Neural progenitor cell (in vitro differentiated cells): ENCODE data around the gene PIGV. TPM values are rescaled to one million over a fixed set of nuclear protein-coding genes. Genes with fewer than 3 reads are reported as not detected.
A peak's percentile ranks its signal among the peaks of the same experiment; 100 is the strongest.

Experiments
- DNase-seq: peaks from one replicate; pipeline ENCODE4 v3.0.0-alpha.2; 2016; ENCODE audit warnings: low spot score
- H2AFZ ChIP-seq: fragments of 200-600 bp; sonication (generic); replicated peaks from 2 replicates; pipeline ENCODE4 v1.6.1; 2016; ENCODE audit warnings: antibody characterized with exemption
- H3F3A ChIP-seq: fragments of 200-600 bp; sonication (generic); 2 replicates; pipeline ENCODE4 v1.6.1; 2016; ENCODE audit warnings: antibody characterized with exemption, low read depth
- H3K27ac ChIP-seq: fragments of 200-600 bp; sonication (generic); 2 replicates; pipeline ENCODE4 v1.5.1; 2016; ENCODE audit warnings: mild to moderate bottlenecking
- H3K27me3 ChIP-seq: fragments of 200-600 bp; sonication (generic); 2 replicates; pipeline ENCODE4 v1.6.1; 2016; ENCODE audit warnings: mild to moderate bottlenecking, moderate library complexity
- H3K36me3 ChIP-seq: fragments of 200-600 bp; sonication (generic); 2 replicates; pipeline ENCODE4 v1.5.1; 2016
- H3K4me1 ChIP-seq: fragments of 200-600 bp; sonication (generic); 2 replicates; pipeline ENCODE4 v1.6.1; 2016; ENCODE audit warnings: mixed run types
- H3K4me2 ChIP-seq: fragments of 200-600 bp; sonication (generic); 2 replicates; pipeline ENCODE4 v1.6.1; 2016
- H3K4me3 ChIP-seq: fragments of 200-600 bp; sonication (generic); 2 replicates; pipeline ENCODE4 v1.5.1; 2016
- H3K79me2 ChIP-seq: fragments of 200-600 bp; sonication (generic); 2 replicates; pipeline ENCODE4 v1.6.1; 2016; ENCODE audit warnings: low read depth
- H3K9ac ChIP-seq: fragments of 200-600 bp; sonication (generic); 2 replicates; pipeline ENCODE4 v1.6.1; 2016
- H3K9me3 ChIP-seq: fragments of 200-600 bp; sonication (generic); 2 replicates; pipeline ENCODE4 v1.5.1; 2016; ENCODE audit warnings: low read depth
- H4K20me1 ChIP-seq: fragments of 200-600 bp; sonication (generic); 2 replicates; pipeline ENCODE4 v1.6.1; 2016; ENCODE audit warnings: low read depth
- H3K27ac Mint-ChIP-seq: 3 replicates; pipeline ENCODE4 v1.8.0; 2021; ENCODE audit warnings: mixed read lengths
- H3K27me3 Mint-ChIP-seq: 2 replicates; pipeline ENCODE4 v1.8.0; 2022; ENCODE audit warnings: low read depth, mild to moderate bottlenecking, inconsistent platforms, moderate library complexity, mixed read lengths; ENCODE audit not compliant: insufficient read depth
- H3K36me3 Mint-ChIP-seq: 3 replicates; pipeline ENCODE4 v1.8.0; 2021; ENCODE audit warnings: mixed read lengths
- H3K4me1 Mint-ChIP-seq: 3 replicates; pipeline ENCODE4 v1.8.0; 2021; ENCODE audit warnings: mixed read lengths
- H3K4me3 Mint-ChIP-seq: 3 replicates; pipeline ENCODE4 v1.8.0; 2021; ENCODE audit warnings: mild to moderate bottlenecking, moderate library complexity, mixed read lengths
- H3K9me3 Mint-ChIP-seq: 3 replicates; pipeline ENCODE4 v1.8.0; 2020; ENCODE audit warnings: mixed read lengths
- CTCF ChIP-seq: fragments of 200-600 bp; sonication (generic); IDR thresholded peaks from 2 replicates; pipeline ENCODE4 v1.5.1; 2017; ENCODE audit warnings: antibody characterized with exemption, mild to moderate bottlenecking
- EZH2 ChIP-seq: fragments of 200-600 bp; sonication (generic); IDR thresholded peaks from 2 replicates; pipeline ENCODE4 v1.6.1; 2017; ENCODE audit warnings: antibody characterized with exemption, mild to moderate bottlenecking, moderate library complexity
- EZH2phosphoT487 ChIP-seq: fragments of 200-600 bp; sonication (generic); IDR thresholded peaks from 2 replicates; pipeline ENCODE4 v1.6.1; 2017; ENCODE audit warnings: antibody characterized with exemption
- total RNA-seq: library from RNA; depleted of rRNA; stranded (reverse); fragments of >200 nt; gene quantifications from 2 replicates; pipeline ENCODE4 v1.2.3, GENCODE V29; 2015; ENCODE audit warnings: low replicate concordance

The PIGV gene
- total RNA-seq, 1 donor from 2014 or later: 19.4 TPM

DNA sequence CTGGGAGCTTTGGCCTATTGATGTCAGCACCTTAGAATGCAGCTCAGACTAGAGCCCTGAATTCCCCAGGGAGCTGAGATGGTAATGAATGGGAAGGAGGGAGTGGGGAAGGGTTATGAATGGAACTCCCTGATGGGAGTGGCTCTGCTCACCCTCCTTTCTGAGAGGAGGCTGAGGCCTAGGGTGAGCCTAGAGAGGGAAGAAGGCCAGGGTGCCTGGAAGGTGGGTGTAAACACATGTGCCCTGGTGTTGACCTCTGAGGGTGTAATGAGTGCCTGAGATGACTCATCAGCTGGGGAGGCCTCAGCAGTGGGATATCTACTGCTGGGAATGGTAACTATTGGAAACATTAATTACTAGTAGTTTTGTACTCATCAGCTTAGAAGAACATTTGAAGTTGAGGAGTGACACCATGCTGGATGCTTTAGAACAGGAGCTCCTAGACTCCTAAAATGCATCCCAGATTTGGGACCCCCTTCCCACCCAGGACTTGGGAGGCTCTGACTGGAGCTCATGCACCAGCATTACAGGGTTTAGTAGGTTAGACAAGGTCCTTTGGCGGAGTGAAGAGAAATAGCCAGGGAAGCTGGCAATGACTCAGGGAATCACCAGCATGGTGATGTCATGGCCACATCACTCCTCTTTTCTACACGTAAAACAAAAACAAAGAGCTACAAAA is 16.0 kb upstream of the PIGV start:
- Histone ChIP-seq H3K36me3 (peaks cover 30% of the 10 kb centered on the region), H4K20me1 (peaks cover 26% of the 10 kb centered on the region), H3K4me2 (no peak overlapping the region), H3K79me2 (peaks cover 18% of the 10 kb centered on the region), H2AFZ (no peak overlapping the region), H3K9ac (no peak overlapping the region), H3K4me3 (no peak overlapping the region), H3K27ac (no peak overlapping the region), H3K9me3 (no peaks in the 10 kb centered on the region), H3K4me1 (no peaks in the 10 kb centered on the region), H3K27me3 (no peaks in the 10 kb centered on the region), H3F3A (peaks cover 4% of the 10 kb centered on the region)
- no peak for TF ChIP-seq EZH2phosphoT487
- no peak for TF ChIP-seq EZH2
- TF ChIP-seq CTCF: no peak
- Mint-ChIP-seq H3K27me3 (peaks cover 3% of the 10 kb centered on the region), H3K4me1 (peaks cover 3% of the 10 kb centered on the region), H3K4me3 (no peak overlapping the region), H3K36me3 (peaks cover 77% of the 10 kb centered on the region), H3K9me3 (no peaks in the 10 kb centered on the region), H3K27ac (peak overlapping the region; percentile 34)
- DNase-seq: no peak

DNA sequence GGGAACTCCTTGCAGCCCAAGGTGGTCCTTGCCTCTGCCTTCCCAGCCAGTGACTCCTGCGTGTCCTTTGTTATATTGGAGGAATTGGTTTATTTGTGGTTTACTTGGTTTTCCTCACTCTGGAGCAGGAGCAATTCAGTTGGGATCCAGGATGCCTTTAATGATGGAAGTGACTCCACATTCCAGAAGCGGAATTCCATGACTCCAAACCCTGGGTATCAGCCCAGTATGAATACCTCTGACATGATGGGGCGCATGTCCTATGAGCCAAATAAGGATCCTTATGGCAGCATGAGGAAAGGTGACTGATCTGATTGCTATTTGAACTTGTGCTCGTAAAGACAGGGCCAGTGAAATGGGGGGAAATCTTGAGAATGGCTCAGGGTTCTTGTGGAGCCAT is 15.1 kb upstream of the PIGV start:
- peaks cover 3% of the 10 kb centered on the region for H3K4me1 Mint-ChIP-seq
- Histone ChIP-seq H3K36me3 (peaks cover 22% of the 10 kb centered on the region), H3K9me3 (no peaks in the 10 kb centered on the region), H2AFZ (no peak overlapping the region), H3K4me3 (no peak overlapping the region), H3K4me1 (no peaks in the 10 kb centered on the region), H3F3A (peaks cover 8% of the 10 kb centered on the region), H3K9ac (no peak overlapping the region), H3K79me2 (peaks cover 22% of the 10 kb centered on the region), H3K4me2 (no peak overlapping the region), H3K27ac (no peak overlapping the region), H3K27me3 (no peaks in the 10 kb centered on the region), H4K20me1 (peaks cover 23% of the 10 kb centered on the region)
- H3K36me3 Mint-ChIP-seq: peaks cover 71% of the 10 kb centered on the region
- TF ChIP-seq CTCF (no peak), EZH2 (no peak), EZH2phosphoT487 (no peak)
- DNase-seq: no peak
- peaks cover 3% of the 10 kb centered on the region for H3K27me3 Mint-ChIP-seq
- no peaks in the 10 kb centered on the region for H3K9me3 Mint-ChIP-seq
- H3K4me3 Mint-ChIP-seq: no peak overlapping the region
- H3K27ac Mint-ChIP-seq: no peak overlapping the region

DNA sequence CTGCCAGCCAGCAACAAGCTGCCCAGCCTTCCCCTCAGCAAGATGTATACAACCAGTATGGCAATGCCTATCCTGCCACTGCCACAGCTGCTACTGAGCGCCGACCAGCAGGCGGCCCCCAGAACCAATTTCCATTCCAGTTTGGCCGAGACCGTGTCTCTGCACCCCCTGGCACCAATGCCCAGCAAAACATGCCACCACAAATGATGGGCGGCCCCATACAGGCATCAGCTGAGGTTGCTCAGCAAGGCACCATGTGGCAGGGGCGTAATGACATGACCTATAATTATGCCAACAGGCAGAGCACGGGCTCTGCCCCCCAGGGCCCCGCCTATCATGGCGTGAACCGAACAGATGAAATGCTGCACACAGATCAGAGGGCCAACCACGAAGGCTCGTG is 13.3 kb upstream of the PIGV start:
- Histone ChIP-seq H3K9me3 (no peaks in the 10 kb centered on the region), H3K4me2 (no peak overlapping the region), H4K20me1 (peaks cover 33% of the 10 kb centered on the region), H3K27me3 (no peaks in the 10 kb centered on the region), H2AFZ (no peak overlapping the region), H3K4me1 (no peaks in the 10 kb centered on the region), H3K9ac (no peak overlapping the region), H3K27ac (no peak overlapping the region), H3K36me3 (peaks cover 18% of the 10 kb centered on the region), H3F3A (peaks cover 12% of the 10 kb centered on the region), H3K4me3 (no peak overlapping the region), H3K79me2 (peaks cover 17% of the 10 kb centered on the region)
- H3K4me1 Mint-ChIP-seq: peaks cover 3% of the 10 kb centered on the region
- no peaks in the 10 kb centered on the region for H3K9me3 Mint-ChIP-seq
- no peak for DNase-seq
- peaks cover 67% of the 10 kb centered on the region for H3K36me3 Mint-ChIP-seq
- H3K27me3 Mint-ChIP-seq: peaks cover 5% of the 10 kb centered on the region
- TF ChIP-seq CTCF (no peak), EZH2phosphoT487 (no peak), EZH2 (no peak)
- H3K27ac Mint-ChIP-seq: no peak overlapping the region
- no peak overlapping the region for H3K4me3 Mint-ChIP-seq
